Activated CD8-positive, alpha-beta T cell treated with anti-CD3 and anti-CD28 coated beads for 36 hours (primary cell): Measurements from ENCODE around the gene TDRD3. TPM values are rescaled to one million over a fixed set of nuclear protein-coding genes. Genes with fewer than 3 reads are reported as not detected.

Source experiments
- total RNA-seq, 2 experiments: library from RNA; stranded (reverse); gene quantifications; one replicate each; pipeline ENCODE4 v1.2.3, GENCODE V29; 2021

The TDRD3 gene
- total RNA-seq, 2 experiments from 2014 or later = 17.1 to 19.0 TPM

Other genes starting within 250 kb of the TDRD3 start
- 10 to 100 TPM; 23.0 to 25.4 TPM for gene DIAPH3, start 233.3 kb upstream of the TDRD3 start, total RNA-seq